ENCODE results near the gene TCF7L1.
"Not testable (repeated sequence)": the region's sequence is repeated elsewhere in the genome, so short reads cannot be mapped to it uniquely, and the experiment has no call there.

TCF7L1 gene

DNA sequence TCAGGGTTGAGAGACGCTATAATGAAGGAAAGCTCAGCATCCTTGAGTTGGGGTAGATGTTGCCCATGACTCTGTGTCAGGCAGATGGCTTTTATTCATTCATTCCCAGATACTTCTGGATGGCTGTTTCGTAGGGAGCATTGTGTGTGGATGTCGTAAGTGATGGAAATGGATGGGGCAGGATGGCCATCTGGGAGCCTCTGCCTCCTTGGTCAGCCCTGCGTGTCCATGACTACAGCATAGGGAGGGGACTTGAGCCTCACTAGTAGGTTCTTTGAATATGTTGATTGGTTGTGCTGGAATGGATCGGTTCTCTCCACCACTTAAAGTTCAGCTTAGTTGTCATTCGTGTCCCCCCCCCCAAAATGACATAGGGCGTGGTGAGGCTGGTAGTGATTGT is 149.7 kb downstream of the TCF7L1 start:
- DNase-seq (ENCODE audit: low read depth, low spot score) = no peak

DNA sequence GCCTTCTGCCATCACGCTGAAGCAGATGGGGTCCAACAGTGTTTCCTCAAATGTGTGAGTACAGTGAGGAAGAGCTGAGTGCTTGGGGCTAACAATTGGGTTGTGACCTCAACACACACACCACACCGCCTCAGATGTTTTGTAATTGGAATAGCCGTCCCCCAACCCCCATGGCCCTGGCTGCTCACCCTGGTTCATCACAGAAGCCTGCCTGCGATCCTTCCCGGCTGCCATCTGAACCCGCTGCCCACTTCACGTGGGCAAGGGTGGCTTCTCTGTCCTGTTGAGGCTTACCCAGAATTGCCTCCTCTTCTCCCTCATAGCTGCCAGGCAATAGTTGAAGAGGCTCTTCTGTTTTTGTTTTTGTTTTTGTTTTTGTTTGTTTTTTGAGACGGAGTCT is 150.4 kb downstream of the TCF7L1 start:
- no peak for DNase-seq (ENCODE audit: low read depth, low spot score)

DNA sequence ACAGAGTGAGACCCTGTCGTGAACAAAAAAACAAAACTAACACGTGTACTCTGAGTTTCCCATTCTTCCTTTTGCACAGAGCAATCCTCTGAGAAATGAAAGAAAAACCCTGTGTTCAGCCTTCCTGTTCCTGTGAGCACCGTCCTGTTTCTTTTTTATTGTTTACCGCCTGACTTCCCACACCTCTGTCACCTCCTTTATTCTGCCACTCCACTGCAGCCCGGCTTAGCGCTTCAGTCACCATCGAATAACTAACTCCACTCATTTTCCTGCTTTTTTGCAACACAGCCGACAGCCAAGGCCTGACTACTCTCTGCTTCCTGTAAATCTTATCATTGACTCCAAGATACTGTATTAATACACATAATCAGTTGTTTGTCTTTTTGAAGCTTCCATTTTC is 153.7 kb downstream of the TCF7L1 start:
- DNase-seq (ENCODE audit: low read depth, low spot score) = no peak

DNA sequence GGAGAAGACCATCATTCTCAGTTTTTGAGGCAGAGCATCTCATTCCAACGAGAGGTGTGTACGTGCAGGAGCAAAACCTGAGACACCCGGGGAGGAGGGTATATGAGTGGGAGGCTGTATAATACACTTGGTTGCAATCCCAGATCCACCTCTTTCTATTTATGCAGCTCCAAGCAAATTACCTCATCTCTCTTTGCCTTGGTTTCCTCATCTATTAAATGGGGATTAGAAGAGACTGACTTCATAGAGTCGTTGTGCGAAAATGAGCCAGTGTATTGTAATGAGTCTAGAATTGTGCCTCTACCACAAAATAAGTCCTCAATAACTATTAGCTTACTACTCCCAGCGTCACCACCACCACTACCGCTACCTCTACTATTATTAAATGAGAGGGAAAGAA is 154.5 kb downstream of the TCF7L1 start:
- DNase-seq (ENCODE audit: low read depth, low spot score) = no peak

DNA sequence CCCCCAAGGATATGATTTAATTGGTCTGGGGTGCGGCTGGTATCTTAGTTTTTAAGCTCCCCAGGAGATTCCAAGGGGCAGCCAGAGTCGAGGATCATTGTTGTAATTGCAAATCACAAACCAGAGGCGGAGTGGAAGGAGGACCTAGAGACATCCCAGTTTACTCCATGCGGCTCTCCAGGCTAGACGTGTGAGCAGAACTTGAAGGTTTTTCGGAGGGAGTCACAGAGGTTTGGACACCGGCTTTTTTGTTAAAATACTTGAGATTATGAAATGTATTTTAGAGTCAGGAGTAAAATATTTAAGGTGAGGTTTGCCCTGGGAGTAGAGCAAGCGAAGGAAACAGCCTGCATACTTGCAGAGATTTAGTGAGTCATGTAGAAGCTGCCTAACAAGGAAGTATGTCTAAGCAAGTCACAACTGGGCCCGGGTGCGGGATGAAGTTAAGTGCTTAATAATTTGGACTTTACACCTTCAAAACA is 155.1 kb downstream of the TCF7L1 start:
- no peak for DNase-seq (ENCODE audit: low read depth, low spot score)

DNA sequence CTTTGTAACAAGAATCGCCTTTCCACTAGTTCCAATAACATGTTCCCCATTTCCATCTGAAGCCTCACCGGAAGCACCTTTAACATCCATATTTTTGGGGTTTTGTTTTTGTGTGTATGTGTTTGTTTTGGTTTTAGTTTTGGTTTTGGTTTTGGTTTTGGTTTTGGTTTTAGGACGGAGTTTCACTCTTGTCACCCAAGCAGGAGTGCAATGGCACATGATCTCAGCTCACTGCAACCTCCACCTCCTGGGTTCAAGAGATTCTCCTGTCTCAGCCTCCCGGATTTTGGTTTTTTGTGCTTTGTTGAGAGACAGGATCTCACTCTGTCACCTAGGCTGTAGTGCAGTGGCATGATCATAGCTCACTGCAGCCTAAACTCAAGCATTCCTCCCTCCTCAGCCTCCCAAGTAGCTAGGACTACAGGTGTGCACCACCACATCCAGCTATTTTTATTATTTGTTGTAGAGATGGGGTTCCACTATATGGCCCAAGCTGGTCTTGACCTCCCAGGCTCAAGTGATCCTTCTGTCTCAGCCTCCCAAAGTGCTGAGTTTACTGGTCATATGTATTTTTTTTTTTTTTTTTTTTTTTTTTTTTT is 158.3 kb downstream of the TCF7L1 start:
- DNase-seq (ENCODE audit: low read depth, low spot score) = no peak

DNA sequence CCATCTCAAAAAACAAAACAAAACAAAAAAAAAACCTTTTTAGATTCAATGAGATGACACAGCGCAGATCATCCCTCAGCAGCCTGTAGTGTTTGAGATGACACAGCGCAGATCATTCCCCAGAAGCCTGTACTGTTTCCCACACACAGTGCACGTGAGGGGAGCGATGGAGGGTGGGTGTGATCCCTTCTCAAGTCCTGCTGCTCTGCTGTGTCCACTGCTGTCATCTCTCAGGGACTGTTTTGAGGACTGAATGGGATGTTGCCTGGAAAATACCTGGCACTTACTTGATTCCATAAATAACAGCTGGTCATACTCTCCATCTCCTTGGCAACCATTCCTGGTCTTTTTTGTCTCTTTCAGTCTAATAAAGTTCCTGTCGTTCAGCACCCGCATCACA is 168.9 kb downstream of the TCF7L1 start:
- no peak for DNase-seq (ENCODE audit: low read depth, low spot score)

DNA sequence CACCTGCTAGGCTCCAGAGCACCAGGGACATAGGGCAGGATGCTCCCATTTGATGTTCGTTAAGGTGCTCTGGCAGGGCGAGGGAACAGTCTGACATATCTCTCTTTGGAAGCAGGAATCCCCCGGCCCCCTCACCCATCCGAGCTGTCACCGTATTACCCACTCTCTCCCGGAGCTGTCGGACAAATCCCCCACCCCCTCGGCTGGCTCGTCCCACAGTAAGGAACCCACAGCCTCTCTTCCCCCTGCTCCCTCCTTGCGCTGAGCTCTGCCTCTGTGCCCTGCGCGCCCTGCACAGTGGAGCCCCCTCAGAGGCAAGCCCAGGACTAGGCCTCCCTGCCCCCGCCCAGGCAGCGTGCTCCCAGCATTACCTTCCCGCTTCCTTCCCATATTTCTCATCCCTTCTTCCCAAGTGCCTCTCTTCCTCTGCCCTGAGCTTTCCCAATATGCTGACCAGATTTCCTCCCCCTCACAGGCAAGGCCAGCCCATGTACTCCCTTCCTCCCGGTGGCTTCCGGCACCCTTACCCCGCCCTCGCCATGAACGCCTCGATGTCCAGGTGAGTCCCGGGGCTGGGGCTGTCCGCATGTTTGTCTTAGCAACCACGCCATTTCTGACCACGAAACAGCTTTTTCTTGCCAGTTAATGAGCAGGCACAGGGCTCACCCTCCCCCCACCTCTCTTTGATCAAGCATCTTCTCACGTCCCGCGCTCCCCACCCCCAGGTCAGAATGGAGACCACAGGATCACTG is 170.8 kb downstream of the TCF7L1 start:
- DNase-seq (ENCODE audit: low read depth, low spot score) = no peak

DNA sequence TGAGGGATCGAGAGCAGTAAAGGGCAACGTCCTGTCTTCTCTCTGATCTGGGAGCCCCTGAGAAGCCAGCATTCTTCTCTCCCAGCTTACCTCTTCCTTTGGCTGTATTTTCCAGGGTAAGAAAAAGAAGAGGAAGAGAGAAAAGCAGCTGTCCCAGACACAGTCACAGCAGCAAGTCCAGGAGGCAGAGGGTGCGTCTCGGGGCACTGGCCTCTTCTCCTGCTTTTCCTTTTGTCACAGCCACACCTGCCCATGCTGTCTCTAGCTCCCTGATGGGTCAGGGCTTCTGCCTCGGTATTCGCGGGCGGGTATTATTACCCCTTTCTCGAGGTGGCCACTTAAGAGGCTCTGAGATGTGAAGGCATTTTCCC is 174.3 kb downstream of the TCF7L1 start:
- DNase-seq (ENCODE audit: low read depth, low spot score) = no peak

DNA sequence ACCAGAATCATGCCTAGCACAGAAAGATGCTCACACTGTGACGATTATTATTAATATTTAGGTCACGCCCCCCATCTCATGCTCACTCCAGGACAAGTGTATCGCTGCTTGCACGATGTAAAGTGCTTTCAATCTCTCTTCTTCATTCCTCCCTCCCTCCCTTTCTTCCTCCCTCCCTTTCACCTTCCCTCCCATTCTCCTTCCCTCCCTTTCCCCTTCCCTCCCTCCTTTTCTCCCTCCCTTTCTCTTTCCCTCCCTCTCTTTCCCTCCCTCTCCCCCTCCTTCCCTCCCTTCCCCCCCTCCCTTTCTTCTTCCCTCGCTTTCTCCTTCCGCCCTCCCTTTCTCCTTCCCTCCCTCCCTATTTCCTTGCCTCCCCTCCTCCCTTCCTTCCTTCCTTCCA is 175.0 kb downstream of the TCF7L1 start:
- no peak for DNase-seq (ENCODE audit: low read depth, low spot score)

DNA sequence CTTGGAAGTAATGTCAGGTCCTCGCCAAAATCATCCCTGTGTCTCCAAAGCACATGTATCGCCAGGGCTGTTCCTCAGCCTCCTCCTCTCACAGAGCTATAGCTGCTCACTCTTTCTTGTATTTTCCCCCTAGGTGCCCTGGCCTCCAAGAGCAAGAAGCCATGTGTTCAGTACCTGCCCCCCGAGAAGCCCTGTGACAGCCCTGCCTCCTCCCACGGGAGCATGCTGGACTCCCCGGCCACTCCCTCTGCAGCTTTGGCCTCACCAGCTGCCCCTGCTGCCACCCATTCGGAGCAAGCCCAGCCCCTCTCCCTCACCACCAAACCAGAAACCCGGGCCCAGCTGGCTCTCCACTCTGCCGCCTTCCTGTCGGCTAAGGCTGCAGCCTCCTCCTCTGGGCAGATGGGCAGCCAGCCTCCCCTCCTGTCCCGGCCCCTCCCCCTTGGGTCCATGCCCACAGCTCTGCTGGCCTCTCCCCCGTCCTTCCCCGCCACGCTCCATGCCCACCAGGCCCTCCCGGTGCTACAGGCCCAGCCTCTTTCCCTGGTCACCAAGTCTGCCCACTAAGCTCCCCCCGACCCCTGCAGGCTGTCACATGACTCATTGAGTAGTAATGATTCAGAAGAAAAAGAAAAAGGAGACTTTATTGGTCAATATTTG is 175.8 kb downstream of the TCF7L1 start:
- no peak for DNase-seq (ENCODE audit: low read depth, low spot score)

DNA sequence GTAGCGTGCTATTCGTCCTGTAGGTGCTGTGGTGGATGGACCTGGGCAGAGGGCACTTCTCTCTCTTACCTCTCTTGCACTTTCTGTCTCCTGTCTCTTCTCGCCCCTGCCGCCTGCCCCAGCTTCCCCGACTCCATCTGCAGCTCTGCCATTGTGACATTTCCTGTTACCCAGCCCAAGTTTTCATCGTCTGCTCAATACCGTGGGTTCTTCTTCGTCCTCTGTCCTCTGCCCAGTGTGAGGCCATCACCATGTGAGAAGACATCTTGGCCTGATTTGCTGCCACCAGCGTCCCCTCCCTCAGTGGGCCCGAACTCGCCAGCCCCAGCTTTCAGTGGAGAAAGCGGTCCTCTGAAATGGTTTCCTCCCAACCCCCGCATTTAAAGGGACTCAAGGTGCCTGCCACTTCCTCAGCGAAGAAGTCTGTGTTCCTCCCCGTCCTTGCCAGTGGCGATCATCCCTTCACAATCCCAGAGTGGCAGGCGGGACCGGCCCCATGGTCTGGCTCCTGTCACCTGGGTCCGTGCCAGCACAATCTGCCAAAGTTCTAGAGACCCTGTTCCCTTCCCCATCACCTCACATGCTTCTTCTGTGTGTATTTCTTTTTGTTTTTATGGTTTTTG is 176.6 kb downstream of the TCF7L1 start:
- no peak for DNase-seq (ENCODE audit: low read depth, low spot score)

DNA sequence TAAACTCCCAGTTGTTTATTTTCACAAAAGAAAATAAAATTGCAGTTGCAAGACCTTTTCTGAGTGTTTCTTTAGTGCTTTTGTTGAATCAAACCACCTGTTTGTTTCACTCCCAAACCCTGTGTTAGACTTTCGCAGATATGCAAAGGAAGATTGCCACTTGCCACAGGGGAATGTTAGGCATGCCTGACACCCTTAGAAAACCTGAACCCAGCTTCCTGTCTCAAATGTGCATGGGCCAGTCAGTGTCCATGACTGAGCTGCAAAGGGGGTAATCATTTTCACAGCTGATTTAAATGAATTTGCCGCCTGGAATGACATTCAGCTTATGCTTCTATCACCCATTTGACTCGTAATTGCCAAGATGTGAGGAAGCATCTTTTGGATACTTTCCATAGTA is 177.1 kb downstream of the TCF7L1 start:
- no peak for DNase-seq (ENCODE audit: low read depth, low spot score)

DNA sequence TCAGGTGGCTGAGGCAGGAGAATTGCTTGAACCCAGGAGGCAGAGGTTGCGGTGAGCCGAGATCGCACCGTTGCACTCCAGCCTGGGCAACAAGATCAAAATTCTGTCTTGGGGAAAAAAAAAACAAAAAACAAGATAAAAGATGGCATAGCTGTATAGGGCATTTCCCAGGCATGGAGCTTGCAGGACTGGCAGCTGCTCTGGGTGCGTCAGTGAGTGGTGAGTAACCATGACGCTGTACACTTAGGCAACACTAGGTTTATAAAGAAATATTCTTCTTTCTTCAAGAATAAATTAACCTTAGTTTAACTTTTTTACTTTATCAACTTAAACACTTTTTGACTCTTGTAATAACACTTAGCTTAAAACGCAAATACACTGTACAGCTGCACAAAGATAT is 179.2 kb downstream of the TCF7L1 start:
- no peak for DNase-seq (ENCODE audit: low read depth, low spot score)

DNA sequence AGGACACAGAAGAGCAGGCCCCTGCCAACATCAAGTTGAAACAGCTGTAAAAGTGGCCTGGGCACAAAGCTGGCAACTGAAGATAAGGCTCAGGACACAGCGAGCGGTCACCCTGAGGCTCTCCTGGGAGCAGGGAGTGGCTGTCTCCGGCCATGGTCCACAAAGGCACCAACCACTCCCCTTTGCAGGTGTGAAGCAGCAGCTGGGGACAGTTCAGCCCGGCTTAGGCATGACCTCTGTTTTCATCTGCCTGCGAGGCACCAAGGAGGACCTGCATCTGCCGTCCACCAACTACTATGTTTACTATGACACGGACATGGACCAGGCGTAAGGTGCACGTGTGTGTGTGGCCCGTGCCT is 181.7 kb downstream of the TCF7L1 start:
- no peak for DNase-seq (ENCODE audit: low read depth, low spot score)

DNA sequence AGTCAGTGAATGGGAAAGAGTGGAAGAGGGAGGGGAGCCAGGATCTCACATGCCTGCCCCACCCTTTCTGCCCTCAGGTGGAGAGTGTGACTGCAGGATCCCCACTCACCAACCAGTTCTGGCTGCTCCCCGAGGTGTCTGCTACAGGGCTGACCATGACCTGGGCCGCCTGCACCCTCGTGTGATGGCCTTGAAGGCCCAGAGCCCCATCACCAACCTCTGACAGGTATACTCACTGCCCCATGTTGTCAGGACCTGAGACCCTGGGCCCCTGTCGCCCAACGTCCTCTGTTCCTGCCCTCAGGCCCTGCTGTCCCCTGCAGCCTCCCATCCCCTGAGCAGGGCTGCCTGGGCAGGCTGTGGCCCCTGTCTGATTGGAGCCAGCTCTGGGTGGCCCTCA is 182.7 kb downstream of the TCF7L1 start:
- not testable (repeated sequence) for DNase-seq (ENCODE audit: low read depth, low spot score)

DNA sequence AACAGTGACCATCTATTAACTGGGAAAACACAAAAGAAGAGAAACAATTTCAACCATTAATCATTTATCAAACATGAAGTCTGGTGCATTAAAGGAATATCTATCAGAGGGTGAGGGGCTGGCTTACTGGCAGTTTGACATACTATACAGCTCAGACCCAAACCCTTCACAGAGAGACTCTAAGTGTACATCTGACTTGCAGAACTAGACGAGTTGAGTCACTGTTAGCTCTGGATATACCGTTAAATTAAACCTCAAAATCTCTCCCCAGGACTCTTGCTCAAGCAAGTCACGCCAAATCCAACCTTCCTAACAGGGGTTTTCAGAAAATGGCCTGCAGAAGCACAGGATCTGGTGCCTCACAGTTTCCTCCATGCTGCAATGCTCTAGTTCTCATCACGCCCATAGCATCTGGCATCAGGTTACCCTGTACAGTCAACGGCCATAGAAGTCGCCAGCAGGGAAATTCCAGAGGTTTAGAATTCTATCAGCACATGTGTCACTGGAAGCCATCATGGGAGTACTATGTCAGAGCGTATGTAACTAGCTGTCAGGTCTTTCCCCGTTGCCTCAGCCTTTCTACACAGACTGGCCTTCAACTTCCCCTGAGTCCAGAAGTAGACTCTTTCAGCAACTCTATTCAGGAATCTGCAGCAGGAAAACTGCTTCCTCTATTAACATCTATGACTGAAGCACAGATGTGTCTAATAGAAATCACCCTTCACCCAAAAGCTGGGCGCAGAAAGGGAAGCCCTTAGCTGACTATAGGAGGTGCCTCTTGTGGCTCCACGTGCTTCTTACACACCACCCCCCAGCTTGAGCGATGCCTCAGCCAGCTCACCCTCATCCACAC is 185.3 kb downstream of the TCF7L1 start:
- no peak for DNase-seq (ENCODE audit: low read depth, low spot score)

DNA sequence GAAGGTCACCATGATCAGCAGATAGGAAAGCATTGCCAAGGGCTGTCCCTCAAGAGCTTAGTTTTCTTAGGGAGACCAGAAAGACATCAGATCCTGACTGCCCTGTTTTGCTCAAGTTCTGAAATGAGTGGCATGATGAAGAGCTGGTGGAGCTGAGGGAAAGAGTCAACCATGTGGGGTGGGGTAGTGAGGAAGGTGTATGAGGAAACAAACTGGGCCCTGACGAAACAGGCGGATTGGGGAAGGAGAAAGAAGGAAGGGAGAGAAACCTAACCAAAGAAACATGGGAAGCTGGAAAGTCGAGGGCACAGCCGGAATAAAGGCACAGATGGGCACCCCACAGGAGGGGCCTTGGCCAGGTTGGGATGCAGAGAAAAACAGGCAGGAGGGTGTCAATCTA is 186.6 kb downstream of the TCF7L1 start:
- no peak for DNase-seq (ENCODE audit: low read depth, low spot score)

DNA sequence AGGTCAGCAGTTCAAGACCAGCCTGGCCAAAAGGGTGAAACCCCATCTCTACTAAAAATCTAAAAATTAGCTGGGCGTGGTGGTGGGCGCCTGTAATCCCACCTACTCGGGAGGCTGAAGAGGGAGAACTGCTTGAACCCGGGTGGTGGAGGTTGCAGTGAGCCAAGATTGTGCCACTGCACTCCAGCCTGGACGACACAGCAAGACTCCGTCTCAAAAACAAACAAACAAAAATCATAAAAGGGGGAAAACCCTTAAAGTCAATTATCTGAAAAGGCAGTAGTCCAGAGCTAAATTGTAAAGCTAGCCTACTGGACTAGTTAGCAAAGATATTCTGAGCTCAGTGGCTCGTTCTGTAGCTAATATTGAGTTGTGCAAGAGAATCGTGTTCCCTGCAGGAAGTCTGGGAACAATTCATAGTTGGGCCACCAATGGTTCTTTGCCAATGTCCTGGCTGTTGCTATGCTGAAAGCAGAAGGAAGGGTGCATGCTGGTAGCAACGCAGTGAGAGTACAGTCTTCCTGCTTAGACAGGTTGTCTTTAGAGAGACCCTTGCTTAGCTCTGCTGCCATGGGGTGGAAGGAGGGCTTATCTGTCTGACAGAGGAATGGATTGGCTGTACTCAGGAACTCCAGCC is 190.3 kb downstream of the TCF7L1 start:
- DNase-seq (ENCODE audit: low read depth, low spot score) = no peak

DNA sequence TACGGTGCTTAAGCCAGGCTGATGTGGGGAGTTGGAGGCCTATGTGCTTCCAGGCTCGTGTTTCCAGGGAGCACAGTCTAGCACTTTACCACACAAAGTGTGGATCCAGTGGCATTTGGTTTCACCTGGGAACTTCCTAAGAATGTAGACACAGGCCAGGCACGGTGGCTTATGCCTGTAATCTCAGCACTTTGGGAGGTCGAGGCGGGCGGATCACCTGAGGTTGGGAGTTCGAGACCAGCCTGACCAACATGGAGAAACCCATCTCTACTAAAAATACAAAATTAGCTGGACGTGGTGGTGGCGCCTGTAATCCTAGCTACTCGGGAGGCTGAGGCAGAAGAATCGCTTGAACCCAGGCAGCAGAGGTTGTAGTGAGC is 190.8 kb downstream of the TCF7L1 start:
- DNase-seq (ENCODE audit: low read depth, low spot score) = not testable (repeated sequence)
